Aorta (tissue), 5 donors: ENCODE measurements around the gene LTN1. TPM values are rescaled to one million over a fixed set of nuclear protein-coding genes. Genes with fewer than 3 reads are reported as not detected.

Source experiments
- ATAC-seq: fragments of 200-7000 bp; cut with Tn5 transposase; one replicate; pipeline ENCODE4 v1.9.1; 2022; ENCODE audit warnings: moderate library complexity; ENCODE audit not compliant: low FRiP score
- DNase-seq, 2 donors: peaks; one replicate each; pipeline ENCODE4 v3.0.0-alpha.2; 2020
- H3K27ac ChIP-seq, 2 donors: one replicate each; pipeline ENCODE4 v1.5.1; 2013; ENCODE audit warnings: low read length in 2 of 2, mild to moderate bottlenecking in 2 of 2, moderate library complexity in 2 of 2, control low read depth in 1 of 2, inconsistent platforms in 1 of 2, low read depth in 1 of 2
- H3K27me3 ChIP-seq, 2 donors: one replicate each; pipeline ENCODE4 v1.6.1; 2013; ENCODE audit warnings: control low read depth in 1 of 2, low read length in 1 of 2, mild to moderate bottlenecking in 1 of 2, moderate library complexity in 1 of 2; ENCODE audit not compliant: insufficient read depth in 2 of 2, control insufficient read depth in 1 of 2
- H3K36me3 ChIP-seq, 2 donors: one replicate each; pipeline ENCODE4 v1.6.1; 2013; ENCODE audit warnings: control low read depth in 1 of 2, low read length in 1 of 2, mild to moderate bottlenecking in 1 of 2; ENCODE audit not compliant: insufficient read depth in 2 of 2, control insufficient read depth in 1 of 2
- H3K4me1 ChIP-seq, 2 donors: one replicate each; pipeline ENCODE4 v1.6.1; 2013; ENCODE audit warnings: low read length in 2 of 2, control low read depth in 1 of 2, mild to moderate bottlenecking in 1 of 2, moderate library complexity in 1 of 2; ENCODE audit not compliant: insufficient read depth in 2 of 2, control insufficient read depth in 1 of 2
- H3K4me3 ChIP-seq, 2 donors: one replicate each; pipeline ENCODE4 v1.5.1; 2013; ENCODE audit warnings: low read length in 2 of 2, control low read depth in 1 of 2, mild to moderate bottlenecking in 1 of 2
- H3K9me3 ChIP-seq: one replicate; pipeline ENCODE4 v1.6.1; 2013; ENCODE audit warnings: mild to moderate bottlenecking, low read length; ENCODE audit not compliant: control insufficient read depth
- WGBS, 2 donors: extraction: QIAGEN DNeasy Blood & Tissue Kit; methylation state at CpG; one replicate each; pipeline ENCODE4 v1.1.7; 2013; 5-methylcytosine and 5-hydroxymethylcytosine counted together
- intact Hi-C, 2 donors: fragments of 100-400 bp; cut with DNase I; formaldehyde crosslinking; loops; one replicate each; pipeline versions ENCODE4 v1.14.2 to v1.15.0; 2022
- polyA plus RNA-seq, 2 donors: library from polyadenylated mRNA; stranded (reverse); fragments of 200-250 nt; gene quantifications; one replicate each; pipeline ENCODE4 v1.2.3, GENCODE V29; 2013
- total RNA-seq, 2 donors: library from RNA; stranded (reverse); fragmentation: NEBNext Ultra II Directional; extraction: Animal tissue kit (Norgen Biotek cat#: 25700); gene quantifications; one replicate each; pipeline ENCODE4 v1.2.1, GENCODE V29; 2021
- donor health status: healthy with polysubstance abuse.
- donor health status: Bipolar disorder and iron deficiency.
- donor health status: DM: no; HTN: no; CAD: no.
- donor health status: DM: no; HTN: no; CAD: no.
- donor health status: DM: yes; HTN: yes; CAD: no.

The LTN1 gene
- total and polyA plus RNA-seq, 4 donors, result 2.9 to 36.8 (median 22.0) TPM

DNA sequence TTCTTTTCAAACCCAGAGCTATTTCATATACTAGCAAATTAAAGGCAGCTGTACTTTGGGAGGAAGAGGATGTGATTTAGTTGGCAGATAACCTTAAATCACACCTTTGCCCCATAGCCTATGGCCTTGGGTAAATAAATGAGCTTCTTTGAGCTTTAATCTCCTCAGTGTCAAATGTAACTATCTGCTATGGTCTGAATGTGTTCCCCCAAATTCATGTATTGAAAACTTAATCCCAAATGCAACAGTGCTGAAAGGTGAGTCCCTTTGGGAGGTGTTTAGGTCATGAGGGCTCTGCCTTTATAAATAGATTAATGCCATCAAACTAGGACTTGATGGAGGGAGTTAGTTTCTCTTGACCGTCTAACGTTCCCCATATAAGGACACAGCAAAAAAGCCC, 85.8 kb downstream of the LTN1 start:
- Histone ChIP-seq H3K4me1 (peaks cover 0 to 4% of the 10 kb centered on the region in 2 donors), H3K36me3 (no peaks in the 10 kb centered on the region), H3K9me3 (no peaks in the 10 kb centered on the region), H3K27ac (no peak overlapping the region), H3K4me3 (no peak overlapping the region), H3K27me3 (no peaks in the 10 kb centered on the region)
- ATAC-seq (no peak), DNase-seq (no peak)
- intact Hi-C loops, result no loop called here
- 70 to 93% methylated on average over 2 of the region's 2 CpGs for WGBS, 2 donors

GRCh38 chr21:28906236-28906635, 86.4 kb downstream of the LTN1 start:
- no peaks in the 10 kb centered on the region for H3K9me3 ChIP-seq
- 100% methylated on average over 1 of the region's 1 CpG for WGBS, 2 donors
- H3K4me3 ChIP-seq, result no peak overlapping the region
- H3K4me1 ChIP-seq, result peaks cover 0 to 2% of the 10 kb centered on the region in 2 donors
- DNase-seq (no peak), ATAC-seq (no peak)
- no peaks in the 10 kb centered on the region for H3K36me3 ChIP-seq
- intact Hi-C loops, result no loop called here
- H3K27ac ChIP-seq, result no peak overlapping the region
- H3K27me3 ChIP-seq, result no peaks in the 10 kb centered on the region

DNA sequence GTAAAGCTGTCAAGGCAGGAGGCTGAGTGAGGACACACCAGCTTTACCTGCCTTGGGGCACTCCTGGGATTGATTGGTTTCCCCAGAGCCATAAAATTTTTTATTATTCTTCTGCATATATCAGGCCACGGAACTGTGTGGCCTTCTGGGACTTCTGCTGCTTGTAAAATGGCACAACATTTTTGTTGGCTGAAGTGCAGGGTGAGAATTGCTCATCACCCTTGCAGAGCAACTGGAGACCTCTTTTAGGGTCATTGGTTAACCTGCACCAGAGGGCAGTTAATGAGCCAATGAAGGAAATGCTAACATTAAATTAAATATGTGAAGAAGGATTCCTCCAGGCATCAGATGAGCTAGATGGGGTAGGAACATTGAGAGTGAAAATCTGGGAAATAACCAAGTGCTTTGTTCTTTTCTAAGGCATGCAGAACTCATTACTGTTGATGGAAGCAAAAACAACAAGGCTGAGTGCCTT, 87.7 kb downstream of the LTN1 start:
- no peak overlapping the region for H3K27ac ChIP-seq
- H3K4me3 ChIP-seq, result no peak overlapping the region
- intact Hi-C loops, result no loop called here
- WGBS, 2 donors, result 6% methylated on average over 1 of the region's 1 CpG
- H3K36me3 ChIP-seq, result no peaks in the 10 kb centered on the region
- H3K9me3 ChIP-seq, result no peaks in the 10 kb centered on the region
- ATAC-seq (no peak), DNase-seq (no peak)
- peaks cover 0 to 2% of the 10 kb centered on the region in 2 donors for H3K4me1 ChIP-seq
- H3K27me3 ChIP-seq, result no peaks in the 10 kb centered on the region

GRCh38 chr21:28903448-28903847, 89.2 kb downstream of the LTN1 start:
- no peaks in the 10 kb centered on the region for H3K27me3 ChIP-seq

GRCh38 chr21:28900481-28900880, 92.2 kb downstream of the LTN1 start:
- ATAC-seq (no peak), DNase-seq (no peak)
- WGBS, 2 donors, result 59 to 76% methylated on average over 2 of the region's 2 CpGs
- Histone ChIP-seq H3K4me3 (no peak overlapping the region), H3K4me1 (peaks cover 2 to 3% of the 10 kb centered on the region in 2 donors), H3K27ac (peak overlapping the region in 1 of 2 donors; percentile 67), H3K36me3 (no peaks in the 10 kb centered on the region), H3K27me3 (no peaks in the 10 kb centered on the region), H3K9me3 (no peaks in the 10 kb centered on the region)
- intact Hi-C loops, result no loop called here

More at GRCh38 chr21:28903448-28903847, 89.2 kb downstream of the LTN1 start:
- intact Hi-C loops, result no loop called here
- ATAC-seq, result no peak
- WGBS, 2 donors, result 89 to 95% methylated on average over 18 of the region's 18 CpGs
- Histone ChIP-seq H3K27ac (no peak overlapping the region), H3K4me1 (peaks cover 2 to 3% of the 10 kb centered on the region in 2 donors), H3K36me3 (no peaks in the 10 kb centered on the region), H3K4me3 (no peak overlapping the region), H3K9me3 (no peaks in the 10 kb centered on the region)
- no peak for DNase-seq

- ATAC-seq (no peak), DNase-seq (no peak)
- H3K4me3 ChIP-seq, result peak overlapping the region; percentile 12 to 40
- WGBS, 2 donors, result 49 to 55% methylated on average over 5 of the region's 5 CpGs
- peak overlapping the region; percentile 54 to 77 for H3K27ac ChIP-seq
- H3K27me3 ChIP-seq, result no peaks in the 10 kb centered on the region
- no peaks in the 10 kb centered on the region for H3K36me3 ChIP-seq
- intact Hi-C loops, result loop anchor here in 1 of 2 donors (5.0 kb wide), 2 partner anchors 77 to 127 kb away; no protein-coding TSS in a partner anchor
- no peaks in the 10 kb centered on the region for H3K9me3 ChIP-seq
- H3K4me1 ChIP-seq, result peaks cover 0 to 3% of the 10 kb centered on the region in 2 donors
Observed at GRCh38 chr21:28899744-28900143, 92.9 kb downstream of the LTN1 start.

- Histone ChIP-seq H3K27me3 (no peaks in the 10 kb centered on the region), H3K4me3 (peak overlapping the region; percentile 12 to 40), H3K9me3 (no peaks in the 10 kb centered on the region), H3K4me1 (peaks cover 0 to 3% of the 10 kb centered on the region in 2 donors), H3K36me3 (no peaks in the 10 kb centered on the region), H3K27ac (peak overlapping the region in 1 of 2 donors; percentile 77)
- 26 to 28% methylated on average over 3 of the region's 3 CpGs for WGBS, 2 donors
- ATAC-seq (no peak), DNase-seq (no peak)
- intact Hi-C loops, result loop anchor here in 1 of 2 donors (5.0 kb wide), 2 partner anchors 77 to 127 kb away; no protein-coding TSS in a partner anchor
Observed at GRCh38 chr21:28899220-28899619, 93.5 kb downstream of the LTN1 start.

DNA sequence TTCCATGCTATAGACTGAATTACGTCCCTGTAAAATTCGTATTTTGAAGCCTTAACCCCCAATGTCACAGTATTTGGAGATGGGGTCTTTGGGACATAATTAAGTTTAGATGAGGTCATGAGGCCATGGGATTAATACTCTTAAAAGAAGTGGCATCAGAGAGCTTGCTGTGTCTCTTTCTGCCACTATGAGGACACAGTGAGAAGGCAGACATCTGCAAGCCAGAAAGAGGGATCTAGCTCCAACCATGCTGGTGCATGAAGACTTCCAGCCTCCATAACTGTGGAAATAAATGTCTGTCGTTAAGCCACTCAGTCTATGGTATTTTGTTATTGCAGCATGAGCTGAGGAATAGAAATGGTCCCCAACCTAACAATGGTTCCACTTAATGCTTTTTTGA, 99.0 kb downstream of the LTN1 start:
- no peak for ATAC-seq
- no peak overlapping the region for H3K4me3 ChIP-seq
- H3K27ac ChIP-seq, result peak overlapping the region in 1 of 2 donors; percentile 73
- H3K36me3 ChIP-seq, result no peaks in the 10 kb centered on the region
- no peak for DNase-seq
- no peaks in the 10 kb centered on the region for H3K4me1 ChIP-seq
- intact Hi-C loops, result loop anchor here in 1 of 2 donors (5.0 kb wide), 1 partner anchor 131 kb away; no protein-coding TSS in a partner anchor
- 87% methylated on average over 3 of the region's 3 CpGs for WGBS, 2 donors
- H3K9me3 ChIP-seq, result no peaks in the 10 kb centered on the region
- H3K27me3 ChIP-seq, result no peaks in the 10 kb centered on the region
